Prostate gland (tissue), 2 donors: ENCODE data around the gene GCH1. TPM values are rescaled to one million over a fixed set of nuclear protein-coding genes. Genes with fewer than 3 reads are reported as not detected.

Experiments used
- DNase-seq: peaks from one replicate; pipeline ENCODE4 v3.0.0-alpha.2; 2019; ENCODE audit warnings: low spot score
- H3K27ac ChIP-seq, 2 donors: fragments of 200-600 bp; sonication (generic); 2 replicates each; pipeline ENCODE4 v1.5.1; 2017 to 2019
- H3K27me3 ChIP-seq: fragments of 200-600 bp; sonication (generic); replicated peaks from 2 replicates; pipeline ENCODE4 v1.5.1; 2019; ENCODE audit not compliant: insufficient read depth
- H3K36me3 ChIP-seq, 2 donors: fragments of 200-600 bp; sonication (generic); 1 replicate in 1 of 2; 2 replicates in 1 of 2; pipeline versions ENCODE4 v1.5.1 to v1.8.1; 2017 to 2019
- H3K4me1 ChIP-seq: fragments of 200-600 bp; sonication (generic); replicated peaks from 2 replicates; pipeline ENCODE4 v1.5.1; 2019
- H3K4me3 ChIP-seq, 2 donors: fragments of 200-600 bp; sonication (generic); 2 replicates each; pipeline ENCODE4 v1.5.1; 2017 to 2019
- H3K9me3 ChIP-seq: fragments of 200-600 bp; sonication (generic); 2 replicates; pipeline ENCODE4 v1.5.1; 2017
- POLR2A ChIP-seq: fragments of 450-650 bp; IDR thresholded peaks from one replicate; pipeline ENCODE4 v1.6.1; 2016; ENCODE audit warnings: antibody characterized with exemption, mild to moderate bottlenecking
- POLR2AphosphoS5 ChIP-seq: sonication (generic); formaldehyde crosslinking; IDR thresholded peaks from one replicate; pipeline ENCODE4 v1.6.1; 2017; ENCODE audit warnings: antibody characterized with exemption
- WGBS: methylation state at CpG from one replicate; pipeline ENCODE4 v1.1.5; 2018; 5-methylcytosine and 5-hydroxymethylcytosine counted together
- intact Hi-C: fragments of 100-400 bp; cut with DNase I; formaldehyde crosslinking; loops from one replicate; pipeline ENCODE4 v1.14.2; 2022
- total RNA-seq, 2 donors: library from RNA; depleted of rRNA; stranded (reverse); fragments of >200 nt; gene quantifications; one replicate each; pipeline ENCODE4 v1.1.0, GENCODE V29; 2016
- TF ChIP-seq, protein P1 (sequence below), 4 experiments: fragments of 200-600 bp in 2 of 4; fragments of 450-650 bp in 2 of 4; sonication (generic) in 2 of 4; IDR thresholded peaks; 1 replicate in 3 of 4; 2 replicates in 1 of 4; pipeline ENCODE4 v1.5.1; 2016 to 2019; ENCODE audit warnings: antibody characterized with exemption in 4 of 4, mild to moderate bottlenecking in 2 of 4, moderate library complexity in 2 of 4

GCH1 gene
- total RNA-seq, 2 donors from 2014 or later = 4.9 to 19.4 TPM

DNA sequence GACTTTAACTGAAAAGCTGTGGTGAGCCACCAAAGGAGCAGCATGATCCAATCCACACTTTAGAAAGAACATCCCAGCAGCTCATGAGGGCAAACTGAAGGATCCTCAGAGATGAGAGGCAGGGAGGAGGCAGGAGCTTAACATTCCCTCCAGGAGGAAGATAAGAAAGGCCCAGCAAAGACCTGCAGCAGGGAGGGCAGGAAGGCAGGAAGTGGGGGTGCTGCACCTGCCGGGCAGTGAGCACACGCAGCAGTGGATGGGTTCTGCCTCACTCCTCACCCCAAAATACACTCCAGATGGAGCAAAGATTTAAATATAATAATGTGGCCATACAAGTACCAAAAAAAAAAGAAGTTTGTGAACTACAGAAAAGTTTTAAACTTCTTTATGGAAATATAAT lies 48.4 kb downstream of the GCH1 start:
- Histone ChIP-seq H3K36me3 (no peaks in the 10 kb centered on the region), H3K27ac (no peak overlapping the region), H3K9me3 (no peaks in the 10 kb centered on the region), H3K4me3 (no peak overlapping the region), H3K4me1 (no peaks in the 10 kb centered on the region), H3K27me3 (no peaks in the 10 kb centered on the region)
- TF ChIP-seq POLR2A (no peak), POLR2AphosphoS5 (no peak)
- TF ChIP-seq, protein P1, sequence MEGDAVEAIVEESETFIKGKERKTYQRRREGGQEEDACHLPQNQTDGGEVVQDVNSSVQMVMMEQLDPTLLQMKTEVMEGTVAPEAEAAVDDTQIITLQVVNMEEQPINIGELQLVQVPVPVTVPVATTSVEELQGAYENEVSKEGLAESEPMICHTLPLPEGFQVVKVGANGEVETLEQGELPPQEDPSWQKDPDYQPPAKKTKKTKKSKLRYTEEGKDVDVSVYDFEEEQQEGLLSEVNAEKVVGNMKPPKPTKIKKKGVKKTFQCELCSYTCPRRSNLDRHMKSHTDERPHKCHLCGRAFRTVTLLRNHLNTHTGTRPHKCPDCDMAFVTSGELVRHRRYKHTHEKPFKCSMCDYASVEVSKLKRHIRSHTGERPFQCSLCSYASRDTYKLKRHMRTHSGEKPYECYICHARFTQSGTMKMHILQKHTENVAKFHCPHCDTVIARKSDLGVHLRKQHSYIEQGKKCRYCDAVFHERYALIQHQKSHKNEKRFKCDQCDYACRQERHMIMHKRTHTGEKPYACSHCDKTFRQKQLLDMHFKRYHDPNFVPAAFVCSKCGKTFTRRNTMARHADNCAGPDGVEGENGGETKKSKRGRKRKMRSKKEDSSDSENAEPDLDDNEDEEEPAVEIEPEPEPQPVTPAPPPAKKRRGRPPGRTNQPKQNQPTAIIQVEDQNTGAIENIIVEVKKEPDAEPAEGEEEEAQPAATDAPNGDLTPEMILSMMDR (IDR thresholded peaks at IDR 0.05) = no peak
- intact Hi-C loops = no loop called here
- WGBS = 77% methylated on average over 2 of the region's 2 CpGs
- DNase-seq = no peak

DNA sequence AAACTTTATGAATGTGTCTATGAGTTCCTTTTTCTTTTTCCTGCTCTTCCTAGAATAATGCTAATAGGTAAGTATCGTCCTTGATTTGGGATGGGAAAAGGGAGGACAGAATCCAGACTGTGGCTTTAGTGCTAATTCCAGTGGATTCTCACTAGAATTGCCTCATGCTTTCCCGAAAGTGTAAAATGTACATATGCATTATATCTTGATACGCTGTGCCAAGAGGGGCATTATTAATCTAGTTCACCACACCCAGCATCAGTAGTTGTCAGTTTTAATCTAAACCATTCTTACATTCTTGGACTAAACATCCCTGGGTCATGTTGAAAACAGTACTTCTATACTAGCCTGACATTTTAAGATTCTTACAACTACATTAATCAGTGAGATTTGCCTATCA lies 49.3 kb downstream of the GCH1 start:
- 93% methylated on average over 3 of the region's 3 CpGs for WGBS

DNA sequence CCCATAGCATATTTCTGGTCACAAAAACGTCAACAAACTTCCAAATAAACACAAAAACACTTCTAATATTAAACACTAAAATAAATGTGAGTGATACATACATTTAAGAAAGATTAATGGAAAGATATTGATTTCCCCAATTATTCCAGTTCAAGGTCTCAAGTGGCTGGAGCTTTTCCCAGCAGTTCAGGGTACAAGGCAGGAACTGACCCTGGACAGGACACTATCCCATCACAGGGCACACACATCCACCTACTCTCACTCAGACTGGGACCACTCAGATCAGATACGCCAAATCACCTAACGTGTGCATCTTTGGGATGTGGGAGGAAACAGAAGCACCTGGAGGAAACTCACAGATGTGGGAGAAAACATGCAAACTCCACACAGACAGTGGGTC lies 50.4 kb downstream of the GCH1 start:
- H3K36me3 ChIP-seq = no peaks in the 10 kb centered on the region
- no peak overlapping the region for H3K4me3 ChIP-seq
- 90% methylated on average over 3 of the region's 3 CpGs for WGBS
- H3K27me3 ChIP-seq = no peaks in the 10 kb centered on the region
- TF ChIP-seq POLR2A (no peak), POLR2AphosphoS5 (no peak)
- TF ChIP-seq, protein P1 (IDR thresholded peaks at IDR 0.05) = no peak
- no peak for DNase-seq
- H3K4me1 ChIP-seq = no peaks in the 10 kb centered on the region
- no peaks in the 10 kb centered on the region for H3K9me3 ChIP-seq
- no peak overlapping the region for H3K27ac ChIP-seq
- intact Hi-C loops = no loop called here

More for the DNA sequence above, 49.3 kb downstream of the GCH1 start:
- no peak overlapping the region for H3K27ac ChIP-seq
- no peaks in the 10 kb centered on the region for H3K27me3 ChIP-seq
- no peak for TF ChIP-seq POLR2AphosphoS5
- no peak for TF ChIP-seq POLR2A
- TF ChIP-seq, protein P1 (IDR thresholded peaks at IDR 0.05) = no peak
- H3K9me3 ChIP-seq = no peaks in the 10 kb centered on the region
- intact Hi-C loops = no loop called here
- no peaks in the 10 kb centered on the region for H3K4me1 ChIP-seq
- no peak overlapping the region for H3K4me3 ChIP-seq
- H3K36me3 ChIP-seq = no peaks in the 10 kb centered on the region
- DNase-seq = no peak

DNA sequence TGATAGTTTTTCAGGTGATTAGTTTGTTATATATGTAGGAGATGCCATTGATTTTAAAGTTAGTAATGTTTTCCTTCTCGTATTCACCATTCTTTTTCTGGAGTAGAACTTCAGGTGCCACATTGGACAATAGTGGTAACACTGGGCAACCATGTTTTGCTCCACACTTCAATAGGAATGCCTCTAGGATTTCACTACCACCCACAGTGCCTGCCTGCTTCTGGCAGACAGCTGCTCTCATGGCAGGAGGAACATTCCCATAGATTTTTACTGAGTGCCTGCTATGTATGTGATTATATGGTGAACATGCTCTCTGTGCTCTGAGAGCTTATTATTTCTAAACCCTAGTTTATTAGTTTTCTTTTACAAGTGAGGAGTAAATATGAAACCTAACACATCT lies 53.7 kb downstream of the GCH1 start:
- Histone ChIP-seq H3K9me3 (no peaks in the 10 kb centered on the region), H3K4me3 (no peak overlapping the region), H3K4me1 (no peaks in the 10 kb centered on the region), H3K36me3 (no peaks in the 10 kb centered on the region), H3K27ac (no peak overlapping the region), H3K27me3 (no peaks in the 10 kb centered on the region)
- intact Hi-C loops = no loop called here
- TF ChIP-seq, protein P1 (IDR thresholded peaks at IDR 0.05) = no peak
- TF ChIP-seq POLR2A (no peak), POLR2AphosphoS5 (no peak)
- no peak for DNase-seq
- 92% methylated on average over 1 of the region's 1 CpG for WGBS

DNA sequence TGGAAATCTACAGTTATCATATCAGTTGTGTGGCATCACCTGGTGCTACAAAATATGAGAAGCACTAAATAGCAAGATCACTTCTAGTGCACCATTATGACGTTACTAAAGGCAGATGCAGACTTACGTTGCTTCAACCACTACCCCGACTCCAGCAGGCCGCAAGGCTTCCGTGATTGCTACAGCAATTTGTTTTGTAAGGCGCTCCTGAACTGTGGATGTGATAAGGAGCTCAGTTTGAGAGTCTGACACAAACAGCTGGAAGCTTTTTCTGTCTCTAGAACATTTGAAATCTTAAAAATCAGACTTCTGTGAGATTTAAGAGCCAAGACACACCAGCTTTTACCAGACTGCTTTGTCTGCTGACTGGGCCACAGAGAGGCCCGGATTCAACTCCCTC lies 57.0 kb downstream of the GCH1 start:
- no peaks in the 10 kb centered on the region for H3K36me3 ChIP-seq
- H3K4me1 ChIP-seq = no peaks in the 10 kb centered on the region
- TF ChIP-seq, protein P1 (IDR thresholded peaks at IDR 0.05) = no peak
- TF ChIP-seq POLR2AphosphoS5 (no peak), POLR2A (no peak)
- intact Hi-C loops = no loop called here
- no peaks in the 10 kb centered on the region for H3K9me3 ChIP-seq
- DNase-seq = no peak
- WGBS = 73% methylated on average over 7 of the region's 7 CpGs
- no peak overlapping the region for H3K27ac ChIP-seq
- H3K27me3 ChIP-seq = no peaks in the 10 kb centered on the region
- H3K4me3 ChIP-seq = no peak overlapping the region
